ENCODE measurements around the gene CFLAR. TPM values are rescaled to one million over a fixed set of nuclear protein-coding genes. Genes with fewer than 3 reads are reported as not detected.

The CFLAR gene
- total and polyA plus RNA-seq, 12 donors: 91.5 to 257 (median 203) TPM

GRCh38 chr2:201128033-201128432 lies 12.1 kb downstream of the CFLAR start:
- no peak for ATAC-seq
- Histone ChIP-seq H3K27me3 (no peaks in the 10 kb centered on the region), H3K4me1 (peaks cover 38 to 100% (median 100%) of the 10 kb centered on the region in 9 donors), H3K36me3 (peaks cover 0 to 32% (median 3%) of the 10 kb centered on the region in 9 donors), H3K4me3 (peak overlapping the region in 6 of 10 donors; percentile 19 to 96 (median 36)), H3K27ac (peak overlapping the region; percentile 98 to 100 (median 100)), H3K9me3 (no peaks in the 10 kb centered on the region)
- TF ChIP-seq CTCF (IDR thresholded peaks at IDR 0.05): no peak
- WGBS, 2 donors: 16 to 45% methylated on average over 1 of the region's 1 CpG
- intact Hi-C loops (cut with DNase I): no loop called here
- DNase-seq: no peak

GRCh38 chr2:201128933-201129505 lies 13.1 kb downstream of the CFLAR start:
- WGBS, 2 donors: 11 to 13% methylated on average over 4 of the region's 4 CpGs

GRCh38 chr2:201130524-201131186 lies 14.7 kb downstream of the CFLAR start:
- peak in 1 of 2 donors; percentile 36 for DNase-seq
- no peaks in the 10 kb centered on the region for H3K27me3 ChIP-seq
- no peaks in the 10 kb centered on the region for H3K9me3 ChIP-seq
- H3K36me3 ChIP-seq: peaks cover 0 to 54% (median 10%) of the 10 kb centered on the region in 9 donors
- 42 to 54% methylated on average over 3 of the region's 3 CpGs for WGBS, 2 donors
- peak overlapping the region; percentile 82 to 100 (median 100) for H3K27ac ChIP-seq
- intact Hi-C loops (cut with DNase I): loop anchor here in 1 of 10 donors (2.0 kb wide), 1 partner anchor 14 kb away; the partner anchor contains the start of gene CFLAR
- peak overlapping the region in 8 of 10 donors; percentile 4 to 36 (median 12) for H3K4me3 ChIP-seq
- no peak for TF ChIP-seq CTCF (IDR thresholded peaks at IDR 0.05)
- peak; percentile 39 to 69 (median 56) for ATAC-seq
- peaks cover 30 to 100% (median 100%) of the 10 kb centered on the region in 9 donors for H3K4me1 ChIP-seq

More at GRCh38 chr2:201128933-201129505, 13.1 kb downstream of the CFLAR start:
- TF ChIP-seq CTCF (IDR thresholded peaks at IDR 0.05): no peak
- DNase-seq (no peak), ATAC-seq (peak in 4 of 8 donors; percentile 25 to 41 (median 38))
- Histone ChIP-seq H3K36me3 (peaks cover 0 to 39% (median 6%) of the 10 kb centered on the region in 9 donors), H3K27me3 (no peaks in the 10 kb centered on the region), H3K4me1 (peaks cover 33 to 100% (median 100%) of the 10 kb centered on the region in 9 donors), H3K27ac (peak overlapping the region; percentile 98 to 100 (median 100)), H3K4me3 (peak overlapping the region in 5 of 10 donors; percentile 2 to 36 (median 14)), H3K9me3 (no peaks in the 10 kb centered on the region)
- intact Hi-C loops (cut with DNase I): no loop called here

- no peak for ATAC-seq
- WGBS, 2 donors: 49 to 50% methylated on average over 1 of the region's 1 CpG
- no peak for TF ChIP-seq CTCF (IDR thresholded peaks at IDR 0.05)
- Histone ChIP-seq H3K27ac (peak overlapping the region; percentile 27 to 100 (median 100)), H3K9me3 (no peaks in the 10 kb centered on the region), H3K4me3 (peak overlapping the region in 3 of 10 donors; percentile 4 to 36 (median 30)), H3K27me3 (no peaks in the 10 kb centered on the region), H3K36me3 (peaks cover under 1 to 72% (median 29%) of the 10 kb centered on the region in 9 donors), H3K4me1 (peaks cover 30 to 100% (median 97%) of the 10 kb centered on the region in 9 donors)
- intact Hi-C loops (cut with DNase I): no loop called here
- no peak for DNase-seq
These were observed 16.6 kb downstream of the CFLAR start for GRCh38 chr2:201132518-201132917.

Data from heart right ventricle (tissue), 16 donors.